Activated T-helper 1 cell treated with Interleukin-2 at 50 U/mL for 16 hours (primary cell): ENCODE results near the gene METRNL.
"Not testable (repeated sequence)": the region's sequence is repeated elsewhere in the genome, so short reads cannot be mapped to it uniquely, and the experiment has no call there.

Experiments used
- DNase-seq: peaks from one replicate; pipeline ENCODE4 v3.0.0-alpha.2; 2020; ENCODE audit warnings: low read depth

Gene METRNL

DNA sequence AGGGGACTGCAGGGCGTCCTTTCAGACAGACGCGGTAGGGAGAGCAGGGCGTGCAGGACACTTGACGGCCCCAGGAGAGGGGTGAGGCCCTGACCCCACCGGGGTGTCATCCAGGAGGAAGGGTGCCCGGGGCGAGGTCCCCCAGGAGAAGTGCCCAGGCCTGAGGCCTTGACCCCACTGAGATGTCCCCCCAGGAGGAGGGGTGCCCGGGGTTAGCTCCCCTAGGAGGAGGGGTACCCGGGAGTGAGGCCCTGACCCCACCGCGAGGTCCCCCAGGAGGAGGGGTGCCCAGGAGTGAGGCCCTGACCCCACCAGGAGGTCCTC, 27.2 kb upstream of the METRNL start:
- no peak for DNase-seq

DNA sequence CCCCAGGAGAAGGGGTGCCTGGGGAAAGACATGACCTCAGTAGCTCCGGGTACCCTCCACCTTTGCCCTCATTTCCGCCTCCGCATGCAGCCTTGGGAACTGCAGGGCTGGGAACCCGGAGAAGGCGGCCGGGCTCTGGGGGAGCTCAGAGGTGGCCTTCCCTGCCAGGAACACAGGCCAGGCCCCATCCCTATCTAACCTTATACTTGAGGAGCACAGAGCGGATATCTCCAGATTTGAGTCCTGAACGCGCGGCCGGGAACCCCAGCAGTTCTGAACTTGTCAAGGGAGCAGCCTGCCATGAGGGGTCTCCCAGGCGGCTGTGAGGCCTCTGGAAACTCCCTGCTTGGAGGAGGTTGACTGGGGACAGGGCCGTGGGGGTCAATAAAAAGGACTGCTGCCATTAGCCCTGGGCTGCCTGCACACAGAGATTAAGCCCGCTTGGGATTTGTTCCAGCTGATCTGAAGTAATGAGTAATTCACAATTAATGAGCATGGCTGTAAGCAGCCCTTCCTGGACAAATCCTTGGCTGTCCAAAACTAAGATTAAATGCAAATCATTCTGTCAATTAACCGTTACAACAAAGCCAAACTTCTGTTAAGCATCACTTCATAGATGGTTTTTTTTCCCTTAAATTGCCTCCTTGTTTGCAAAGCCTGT, 26.3 kb upstream of the METRNL start:
- DNase-seq: no peak

DNA sequence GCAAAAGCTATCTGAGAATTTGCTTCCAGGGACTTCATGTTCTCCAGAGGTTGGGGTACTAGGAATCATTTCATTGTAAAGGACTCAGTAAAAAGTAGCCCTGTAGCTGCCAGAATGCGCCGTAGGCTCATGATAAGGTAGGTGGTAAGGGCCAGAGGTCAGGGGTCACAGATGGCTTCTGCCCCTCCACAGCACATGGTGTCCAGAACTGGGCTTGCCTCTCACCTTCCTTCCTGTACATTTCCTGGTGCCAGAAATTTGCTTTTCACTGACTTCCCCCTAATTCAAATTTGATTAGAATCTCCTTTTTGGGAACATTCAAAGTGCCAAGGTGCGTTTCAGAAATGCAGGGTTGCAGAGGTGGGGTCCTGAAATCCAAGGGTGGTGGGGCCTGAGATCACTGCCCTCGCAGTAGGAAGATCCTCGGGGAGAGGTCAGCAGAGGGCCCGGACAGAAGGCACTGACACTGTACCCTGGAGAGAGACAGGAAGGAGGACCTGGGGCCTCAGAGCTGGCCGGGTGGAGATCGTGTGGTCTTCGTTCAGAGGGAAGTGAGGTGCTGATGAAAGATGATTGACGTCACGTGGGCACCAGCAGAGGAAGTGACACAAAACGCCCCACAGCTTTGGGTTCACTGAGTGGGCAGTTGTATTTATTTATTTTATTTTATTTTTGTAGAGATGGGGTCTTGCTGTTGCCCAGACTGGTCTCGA, 25.5 kb upstream of the METRNL start:
- DNase-seq: no peak

DNA sequence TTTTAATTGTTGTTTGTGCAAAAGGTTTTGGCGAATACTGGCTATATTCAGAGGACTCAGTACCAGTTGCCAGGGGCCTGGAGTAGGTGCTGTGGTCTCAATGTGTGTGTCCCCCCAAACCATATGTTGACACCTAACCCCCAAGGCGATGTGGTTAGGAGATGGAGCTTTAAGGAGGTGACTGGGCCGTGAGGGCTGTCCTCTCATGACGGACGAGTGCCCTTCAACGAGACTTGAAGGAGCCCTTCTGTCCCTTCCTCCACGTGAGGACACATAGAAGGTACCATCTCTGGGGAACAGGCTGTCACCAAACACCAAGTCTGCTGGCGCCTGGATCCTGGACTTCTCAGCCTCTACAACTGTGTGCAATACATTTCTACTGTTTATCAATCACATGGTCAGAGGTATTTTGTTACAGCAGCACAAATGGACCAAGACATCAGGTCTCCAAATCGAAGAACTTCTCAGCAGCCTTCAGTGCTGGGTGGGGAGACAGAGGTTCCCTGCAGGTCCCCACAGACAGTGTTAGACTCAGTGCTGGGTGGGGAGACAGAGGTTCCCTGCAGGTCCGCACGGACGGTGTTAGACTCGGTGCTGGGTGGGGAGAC, 24.8 kb upstream of the METRNL start:
- no peak for DNase-seq

DNA sequence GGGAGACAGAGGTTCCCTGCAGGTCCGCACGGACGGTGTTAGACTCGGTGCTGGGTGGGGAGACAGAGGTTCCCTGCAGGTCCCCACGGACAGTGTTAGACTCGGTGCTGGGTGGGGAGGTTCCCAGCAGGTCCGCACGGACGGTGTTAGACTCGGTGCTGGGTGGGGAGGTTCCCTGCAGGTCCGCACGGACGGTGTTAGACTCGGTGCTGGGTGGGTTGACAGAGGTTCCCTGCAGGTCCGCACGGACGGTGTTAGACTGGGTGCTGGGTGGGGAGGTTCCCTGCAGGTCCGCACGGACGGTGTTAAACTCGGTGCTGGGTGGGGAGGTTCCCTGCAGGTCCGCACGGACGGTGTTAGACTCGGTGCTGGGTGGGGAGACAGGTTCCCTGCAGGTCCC, 24.2 kb upstream of the METRNL start:
- DNase-seq: not testable (repeated sequence)

DNA sequence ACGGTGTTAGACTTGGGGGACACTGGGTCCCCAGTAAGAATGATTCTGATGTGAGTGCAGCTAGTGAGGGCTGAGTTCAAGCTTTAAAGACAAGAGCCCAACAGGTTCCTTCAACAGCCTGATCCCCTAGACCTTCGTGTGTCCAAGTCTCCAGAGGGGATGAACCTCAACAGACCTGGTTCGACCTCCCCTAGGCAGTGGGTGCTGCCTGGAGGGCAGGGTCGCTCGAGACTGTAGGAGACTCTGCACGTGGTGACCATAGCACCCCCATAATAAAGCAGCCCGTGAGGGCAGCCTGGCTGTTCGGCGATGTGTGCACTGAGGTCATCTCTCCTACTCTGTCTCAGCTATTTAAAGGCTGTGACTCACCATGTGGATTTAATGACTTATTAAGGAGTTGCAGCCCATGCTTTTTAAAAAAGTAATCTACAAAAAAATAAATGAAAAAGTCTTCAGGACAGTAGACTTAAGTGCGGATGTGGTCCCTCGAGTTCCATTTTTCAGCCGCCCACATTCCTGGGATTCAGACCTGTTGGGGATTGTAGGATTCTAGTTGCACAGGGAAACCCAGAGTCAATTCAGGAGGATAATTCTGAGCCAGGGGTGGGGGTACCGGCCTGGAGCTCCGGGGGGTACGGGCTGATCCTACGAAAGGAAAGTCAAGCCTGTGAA, 23.4 kb upstream of the METRNL start:
- DNase-seq: no peak

DNA sequence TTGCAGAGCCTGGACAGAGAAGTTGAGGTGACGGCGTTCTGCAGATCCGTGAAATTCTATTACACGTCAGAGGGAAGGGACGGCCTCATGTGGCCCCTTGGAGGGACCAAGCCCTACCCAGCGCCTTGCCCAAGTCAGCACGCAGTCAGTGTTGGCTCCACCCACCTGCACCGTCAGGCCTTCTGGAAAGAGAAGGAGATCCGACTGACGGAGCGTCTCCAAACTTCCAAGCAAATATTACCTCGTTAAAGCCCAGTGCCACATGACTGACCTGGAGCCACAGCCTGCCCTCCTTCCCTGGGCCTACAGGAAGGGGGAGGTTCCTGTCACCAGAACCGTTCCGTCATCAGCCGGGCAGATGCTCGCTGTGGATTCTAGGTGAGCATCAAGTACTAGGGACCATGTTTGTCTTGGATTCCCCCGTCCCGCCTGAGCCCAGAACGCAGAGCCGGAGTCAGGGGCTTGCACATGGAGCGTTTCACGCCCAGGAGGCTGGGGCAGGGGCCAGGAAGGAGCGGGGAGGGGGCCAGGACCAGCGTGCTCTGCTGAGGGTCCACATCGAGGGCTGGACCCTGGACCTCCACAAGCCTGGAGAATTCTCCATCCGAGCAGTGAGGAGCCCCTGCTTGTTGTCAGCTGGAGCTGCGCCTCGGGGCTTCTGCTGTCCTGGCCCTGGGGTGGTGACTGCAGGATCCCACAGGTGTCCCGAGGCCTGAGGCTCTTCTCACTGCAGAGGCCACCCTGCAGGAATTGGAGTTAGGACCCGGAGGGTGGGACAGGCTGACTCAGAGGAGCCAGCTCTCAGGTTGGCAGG, 22.6 kb upstream of the METRNL start:
- no peak for DNase-seq

DNA sequence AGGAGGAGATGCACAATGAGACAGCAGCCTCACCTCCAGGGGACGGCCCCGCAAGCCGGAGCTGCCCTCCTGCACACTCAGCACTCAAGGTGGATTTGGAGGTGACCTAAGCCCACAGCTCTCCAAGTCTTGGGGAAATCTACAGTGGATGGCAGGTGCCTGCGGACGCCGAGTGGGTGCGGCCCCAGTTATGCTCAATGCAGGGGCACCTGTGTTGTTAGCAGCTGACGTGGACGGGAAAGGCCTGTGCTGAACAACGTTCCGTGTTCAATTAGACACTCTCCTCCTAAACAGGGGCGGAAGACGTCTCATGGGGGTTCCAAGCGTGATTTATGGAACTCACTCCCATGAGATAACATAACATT, 22.0 kb upstream of the METRNL start:
- DNase-seq: no peak

DNA sequence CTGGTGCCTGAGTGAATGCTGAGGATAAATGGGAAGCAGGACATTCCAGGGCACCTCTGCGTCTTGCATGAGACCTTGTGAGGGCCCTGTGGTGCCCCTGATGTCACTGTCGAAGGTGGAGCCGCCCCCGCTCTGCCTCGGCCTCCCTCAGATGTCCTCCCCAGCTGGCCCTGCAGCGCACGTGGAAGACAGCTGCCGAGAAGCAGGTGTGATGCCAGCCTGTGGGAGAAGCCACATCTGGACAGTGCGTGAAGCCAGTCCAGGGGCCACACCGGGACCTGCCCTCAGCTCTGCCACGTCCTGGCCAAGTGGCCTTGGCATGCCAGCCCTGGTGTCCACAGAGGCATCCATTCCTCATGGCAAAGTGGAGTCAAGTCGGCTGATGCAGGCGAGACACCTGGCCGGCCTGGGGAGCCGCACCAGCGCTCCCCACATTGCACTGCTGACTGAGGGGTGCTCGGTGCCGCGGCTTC, 21.6 kb upstream of the METRNL start:
- no peak for DNase-seq

DNA sequence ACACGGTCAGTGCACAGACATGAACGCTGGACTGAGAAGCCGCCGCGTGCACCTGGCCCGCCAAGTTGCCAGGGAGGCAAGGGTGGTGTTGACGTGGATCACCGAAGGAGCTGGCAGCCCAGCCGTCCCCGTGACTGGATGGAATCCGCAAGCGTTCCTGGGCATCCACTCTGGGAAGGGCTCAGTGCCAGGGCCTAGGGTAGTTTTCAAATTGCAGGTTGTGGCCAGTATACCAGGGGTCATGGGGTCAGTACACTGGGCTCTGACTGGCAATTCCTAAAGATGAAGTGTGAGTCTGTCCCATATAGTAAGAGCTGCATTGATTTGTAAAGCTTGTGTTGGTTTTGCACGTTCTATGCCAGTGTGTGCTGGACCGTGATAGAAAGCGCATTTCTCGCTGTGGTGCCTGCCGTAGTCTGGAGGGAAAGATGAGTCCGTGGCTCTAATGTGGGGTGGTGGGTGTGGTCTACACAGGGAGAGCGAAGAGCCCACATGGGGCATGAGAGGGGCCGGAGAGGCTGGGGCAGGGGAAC, 21.1 kb upstream of the METRNL start:
- DNase-seq: no peak

DNA sequence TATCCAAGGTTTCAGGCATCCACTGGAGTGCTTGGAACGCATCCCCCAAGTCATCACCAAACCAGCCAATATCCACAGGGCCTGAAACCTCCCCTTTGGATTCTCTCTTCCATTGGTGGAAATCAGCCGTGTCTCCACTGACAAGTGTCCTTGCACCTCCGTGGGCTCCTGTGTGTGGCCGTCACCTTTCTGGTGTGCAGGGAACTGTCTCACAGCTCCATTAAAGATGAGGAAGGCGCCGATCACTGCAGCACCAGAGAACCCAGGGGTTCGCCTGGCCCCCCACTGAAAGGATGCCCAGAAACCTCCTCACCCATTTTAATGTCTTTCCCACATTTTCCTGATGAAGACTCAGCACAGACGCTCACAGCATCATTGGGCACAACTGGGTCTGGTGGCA, 17.8 kb upstream of the METRNL start:
- no peak for DNase-seq

DNA sequence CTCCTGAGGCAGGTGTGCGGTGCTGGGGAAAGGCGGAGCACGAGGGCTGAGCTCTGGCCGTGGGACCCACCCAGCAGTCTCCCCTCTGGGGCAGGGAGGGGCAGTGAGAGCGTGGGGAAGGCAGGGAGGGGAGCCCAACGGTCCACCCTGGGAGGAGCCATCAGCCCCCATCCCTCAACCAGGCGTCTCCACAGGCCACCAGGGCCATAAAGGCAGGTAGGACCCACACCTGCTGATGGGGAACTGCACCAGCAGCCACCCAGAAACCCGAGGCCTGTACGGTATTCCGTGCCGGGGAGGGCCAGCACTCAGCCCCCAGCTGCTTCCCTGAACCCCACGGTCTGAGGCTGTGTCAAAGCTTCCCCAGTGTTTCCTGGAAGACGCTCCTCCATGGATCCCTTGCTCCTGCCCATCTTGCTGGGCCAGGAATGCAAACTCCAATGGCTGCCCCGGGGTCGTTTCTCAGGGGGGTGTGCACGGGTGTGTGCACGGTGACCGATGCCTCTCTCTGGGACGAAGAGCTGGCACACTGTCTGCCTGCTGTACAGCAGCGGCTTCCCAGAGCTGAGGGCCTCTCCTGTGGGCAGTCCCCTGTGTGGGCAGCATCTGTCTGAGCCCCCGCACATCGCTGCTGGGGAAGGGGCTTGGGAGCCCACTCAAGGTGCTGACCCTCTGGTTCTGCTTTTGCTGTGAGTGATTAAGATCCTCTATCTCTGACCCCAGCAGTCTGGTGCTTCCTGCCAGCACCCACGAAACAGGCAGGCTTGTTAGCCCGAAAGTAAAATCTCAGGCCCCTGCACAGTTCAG, 17.2 kb upstream of the METRNL start:
- no peak for DNase-seq

DNA sequence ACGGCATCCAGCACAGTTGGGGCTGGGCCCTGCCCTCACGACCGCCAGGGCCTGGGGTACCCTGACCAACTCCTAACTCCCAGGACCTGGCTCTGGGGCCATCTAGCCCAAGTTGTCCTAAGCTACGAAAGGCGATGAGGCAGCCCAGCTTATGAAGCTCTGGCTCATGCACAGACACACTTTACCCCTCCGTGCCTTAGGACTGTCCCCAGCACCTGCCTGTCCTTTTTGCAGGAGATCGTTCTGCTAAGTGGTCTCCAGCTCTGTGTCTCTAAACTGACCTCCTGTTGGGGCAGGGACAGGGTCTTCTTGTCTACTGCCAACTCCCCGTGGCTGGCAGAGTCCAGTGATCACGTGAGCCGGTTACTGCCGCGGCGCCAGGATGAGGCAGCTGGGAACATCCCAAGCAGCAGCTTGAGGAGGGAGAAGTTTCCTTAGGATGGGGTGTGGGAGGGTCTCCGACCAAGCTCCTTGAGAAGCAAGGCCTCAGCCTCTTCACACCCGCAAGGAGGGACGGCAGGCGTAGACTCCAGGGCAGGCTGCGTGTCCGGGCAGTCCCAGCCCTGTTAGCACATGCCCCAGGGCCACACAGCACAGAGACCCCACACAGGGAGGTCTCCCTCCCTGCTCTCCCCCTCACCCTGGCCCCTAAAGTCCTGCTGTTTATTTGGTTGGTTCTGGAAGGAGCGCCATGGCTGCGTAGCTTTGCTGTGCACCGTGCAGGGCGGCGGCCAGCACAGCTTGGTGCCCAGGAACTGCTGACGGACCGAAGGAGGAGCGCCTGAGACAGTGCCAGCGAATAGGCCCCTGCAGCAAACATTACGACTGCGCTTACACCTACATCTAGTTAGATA, 16.4 kb upstream of the METRNL start:
- DNase-seq: no peak

DNA sequence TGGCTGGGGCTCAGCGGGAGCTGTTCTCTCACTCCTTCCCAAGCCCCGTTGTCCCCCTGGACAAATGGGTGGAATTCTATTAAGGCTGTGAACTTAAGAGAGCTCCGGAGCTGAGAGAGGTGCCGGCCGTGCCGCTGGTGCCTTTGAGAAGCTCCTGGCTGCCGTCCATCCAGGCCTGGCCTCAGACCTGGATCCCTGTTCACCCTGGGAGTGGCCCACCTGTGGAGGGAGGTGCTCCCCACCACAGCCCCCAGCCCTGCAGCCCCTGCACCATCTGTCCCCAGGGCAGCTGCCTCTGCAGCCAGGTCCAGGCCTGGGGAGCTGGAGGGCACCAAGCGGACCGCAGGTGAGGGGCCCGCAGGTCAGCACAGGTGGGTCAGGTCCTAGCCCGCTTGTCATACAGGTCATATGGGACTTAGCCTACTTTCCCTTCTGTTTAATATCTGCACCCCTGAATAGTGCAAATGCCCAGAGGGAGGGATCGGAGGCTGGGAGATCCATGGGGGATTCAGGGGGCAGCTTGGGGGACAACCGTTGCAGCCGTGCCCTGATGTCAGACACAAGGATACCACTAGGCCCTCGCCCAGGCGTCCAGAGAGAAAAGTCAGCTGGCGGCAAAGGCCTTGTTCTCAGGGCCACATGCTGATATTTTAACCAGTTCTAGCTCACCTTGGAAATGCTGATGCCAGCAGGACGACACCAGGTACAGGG, 15.2 kb upstream of the METRNL start:
- DNase-seq: no peak

DNA sequence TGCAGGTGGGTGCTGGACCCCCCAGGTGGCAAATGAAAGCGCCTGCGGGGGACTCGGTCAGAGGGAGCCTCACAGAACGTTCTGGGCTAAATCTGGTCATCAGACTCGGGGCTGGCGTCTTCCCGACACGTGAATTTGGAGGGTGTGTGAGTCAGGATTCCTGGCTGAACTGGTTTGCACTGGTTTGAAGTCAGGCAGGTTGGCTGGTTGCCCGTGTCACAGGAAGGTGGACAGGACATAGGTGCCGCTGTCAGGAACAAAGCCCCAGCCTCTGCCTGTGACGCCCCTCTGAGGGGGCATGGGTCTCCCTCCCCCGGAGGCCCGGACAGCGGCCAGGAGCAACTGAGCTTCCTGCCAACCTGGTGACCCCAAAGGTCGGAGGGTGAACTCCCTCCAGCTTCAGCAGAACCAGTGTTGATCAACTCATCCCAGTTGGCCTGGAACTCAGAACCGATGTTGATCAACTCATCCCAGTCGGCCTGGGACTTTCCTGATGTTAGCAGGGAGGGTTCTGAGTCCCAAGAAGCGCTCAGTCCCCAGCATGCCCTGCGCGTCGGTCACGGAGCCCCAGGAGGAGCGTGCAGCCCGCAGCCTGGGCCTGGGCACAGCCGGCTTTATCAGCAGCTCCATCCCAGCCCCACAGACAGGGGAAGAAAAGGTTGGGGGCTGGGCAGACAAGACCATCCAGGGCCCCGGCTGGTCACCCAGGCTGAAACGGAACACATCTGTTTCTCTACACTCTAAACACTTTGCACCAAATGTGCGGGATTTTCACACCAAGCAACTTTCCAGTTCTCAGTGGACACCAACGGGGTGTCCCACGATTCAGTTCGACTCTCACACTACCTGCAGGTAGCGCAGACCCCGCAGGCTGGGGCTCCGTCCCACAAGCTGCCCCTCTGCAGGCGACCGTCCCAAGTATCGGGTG, 14.4 kb upstream of the METRNL start:
- no peak for DNase-seq

DNA sequence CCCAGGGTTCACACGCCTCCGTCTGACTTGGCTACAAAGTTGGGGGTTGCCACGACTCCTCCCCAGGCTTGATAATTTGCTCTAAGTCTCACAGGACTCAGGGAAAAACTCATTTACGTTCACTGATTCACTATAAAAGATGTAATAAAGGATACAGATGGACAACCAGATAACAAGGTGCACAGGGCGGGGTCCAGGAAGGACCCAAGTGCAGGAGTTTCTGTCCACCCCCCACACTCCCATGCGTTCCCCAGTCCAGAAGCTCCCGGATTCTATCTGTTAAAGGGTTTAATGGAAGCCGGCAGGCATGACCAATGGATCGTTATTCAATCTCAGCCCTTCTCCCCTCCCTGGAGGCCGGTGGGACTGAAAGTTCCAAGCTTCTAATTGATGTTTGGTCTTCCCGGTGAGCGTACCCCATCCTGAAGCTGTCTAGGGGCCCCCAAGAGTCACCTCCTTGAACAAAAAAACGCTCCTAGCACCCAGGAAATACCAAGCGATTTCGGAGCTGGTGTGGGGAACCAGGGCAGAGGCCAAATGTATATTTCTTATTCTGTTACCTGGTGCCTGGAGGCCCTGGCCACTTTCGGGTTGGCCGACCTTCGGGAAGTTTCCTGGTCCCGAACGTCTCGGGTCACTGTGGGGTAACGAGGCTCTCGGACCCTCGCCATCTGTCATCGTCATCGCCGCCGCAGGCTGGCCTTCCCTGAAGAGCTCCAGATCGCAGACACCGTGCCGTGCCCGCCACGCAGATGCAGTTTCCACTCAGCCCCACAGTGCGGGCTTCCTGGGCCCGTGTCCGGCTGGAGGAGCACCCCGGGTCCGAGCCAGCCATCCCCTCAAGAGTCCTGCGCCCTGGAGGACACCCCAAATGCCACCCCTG, 13.5 kb upstream of the METRNL start:
- no peak for DNase-seq

DNA sequence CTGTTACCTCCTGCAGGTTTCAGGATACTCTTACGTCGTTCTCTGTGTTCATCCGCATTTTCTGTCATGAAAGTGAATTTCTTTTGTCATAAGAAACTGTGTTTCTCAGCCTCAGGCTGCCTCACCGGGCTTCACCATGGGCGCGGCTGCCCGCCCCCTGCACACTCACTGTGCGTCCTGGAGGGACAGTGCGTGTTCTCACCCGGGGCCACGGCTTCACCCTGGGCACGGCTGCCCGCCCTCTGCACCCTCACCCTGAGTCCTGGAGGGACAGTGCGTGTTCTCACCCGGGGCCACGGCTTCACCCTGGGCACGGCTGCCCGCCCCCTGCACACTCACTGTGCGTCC, 12.9 kb upstream of the METRNL start:
- not testable (repeated sequence) for DNase-seq
